GM12878 (cell line): ENCODE results near the gene ST7.

Source experiments
- TCF12 ChIP-seq: IDR thresholded peaks from 2 replicates; pipeline ENCODE4 v1.6.1; 2011; ENCODE audit warnings: low read depth, mild to moderate bottlenecking, low read length
- YY1 ChIP-seq: IDR thresholded peaks from 2 replicates; pipeline ENCODE4 v1.6.1; 2011; ENCODE audit warnings: low read depth, mild to moderate bottlenecking, low read length
- TF ChIP-seq, protein P1 (sequence below): IDR thresholded peaks from 2 replicates; pipeline ENCODE4 v1.6.1; 2011; ENCODE audit warnings: mild to moderate bottlenecking, low read depth, low read length, moderate library complexity; ENCODE audit not compliant: insufficient replicate concordance

DNA sequence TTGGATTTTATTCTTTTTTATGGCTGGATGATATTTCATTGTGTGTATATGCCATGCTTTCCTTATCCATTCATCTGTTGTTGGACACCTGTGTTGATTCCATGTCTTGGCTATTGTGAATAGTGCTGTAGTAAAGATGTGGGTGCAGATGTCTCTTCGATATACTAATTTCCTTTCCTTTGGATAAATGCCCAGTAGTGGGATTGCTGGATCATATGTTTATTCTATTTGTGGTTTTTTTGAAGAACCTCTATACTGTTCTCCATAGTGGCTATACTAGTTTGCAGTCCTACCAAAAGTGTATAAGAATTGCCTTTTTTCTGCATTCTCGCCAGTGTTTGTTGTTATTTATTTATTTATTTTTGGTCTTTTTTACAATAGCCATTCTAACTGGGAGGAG lies 209.8 kb downstream of the ST7 start:
- TF ChIP-seq TCF12 (no peak), YY1 (no peak)
- TF ChIP-seq, protein P1, sequence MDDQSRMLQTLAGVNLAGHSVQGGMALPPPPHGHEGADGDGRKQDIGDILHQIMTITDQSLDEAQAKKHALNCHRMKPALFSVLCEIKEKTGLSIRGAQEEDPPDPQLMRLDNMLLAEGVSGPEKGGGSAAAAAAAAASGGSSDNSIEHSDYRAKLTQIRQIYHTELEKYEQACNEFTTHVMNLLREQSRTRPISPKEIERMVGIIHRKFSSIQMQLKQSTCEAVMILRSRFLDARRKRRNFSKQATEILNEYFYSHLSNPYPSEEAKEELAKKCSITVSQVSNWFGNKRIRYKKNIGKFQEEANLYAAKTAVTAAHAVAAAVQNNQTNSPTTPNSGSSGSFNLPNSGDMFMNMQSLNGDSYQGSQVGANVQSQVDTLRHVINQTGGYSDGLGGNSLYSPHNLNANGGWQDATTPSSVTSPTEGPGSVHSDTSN: no peak
